GM19043 (cell line): ENCODE measurements around the gene RIF1.
"Not testable (repeated sequence)": the region's sequence is repeated elsewhere in the genome, so short reads cannot be mapped to it uniquely, and the experiment has no call there.

Experiments
- ATAC-seq: cut with Tn5 transposase; IDR thresholded peaks from one replicate; pipeline ENCODE4 v1.9.1; 2021; ENCODE audit warnings: low read depth; ENCODE audit not compliant: unreplicated experiment

RIF1 gene

DNA sequence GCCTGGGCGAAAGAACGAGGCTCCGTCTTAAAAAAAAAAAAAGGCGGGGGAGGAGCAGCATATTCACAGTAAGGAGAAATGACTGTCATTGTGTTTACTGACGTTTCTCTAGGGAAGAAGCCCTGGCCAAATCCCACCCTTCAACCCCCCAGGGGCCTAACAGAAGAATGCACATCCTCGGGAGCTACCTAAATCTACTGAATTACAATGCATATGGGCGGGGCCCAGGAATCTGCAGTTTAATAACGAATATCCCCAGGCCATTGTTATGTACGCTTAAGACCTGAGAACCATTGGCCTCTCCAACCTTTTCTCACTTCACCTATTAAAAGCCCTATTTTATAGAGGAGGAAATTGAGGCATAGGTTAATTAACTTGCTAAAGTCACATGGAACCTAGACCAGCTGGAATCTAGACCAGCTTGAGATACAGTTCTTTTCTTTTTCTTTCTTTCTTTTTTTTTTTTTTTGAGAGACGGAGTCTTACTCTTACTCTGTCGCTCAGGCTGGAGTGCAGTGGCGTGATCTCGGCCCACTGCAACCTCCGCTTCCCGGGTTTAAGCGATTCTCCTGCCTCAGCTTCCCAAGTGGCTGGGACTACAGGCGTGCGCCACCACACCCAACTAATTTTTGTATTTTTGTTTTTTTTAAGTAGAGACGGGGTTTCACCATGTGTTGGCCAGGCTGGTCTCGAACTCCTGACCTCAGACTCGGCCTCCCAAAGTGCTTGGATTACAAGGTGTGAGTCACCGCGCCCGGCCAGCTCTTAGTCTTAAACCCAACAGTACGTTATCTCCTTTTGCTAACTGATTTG is 708 bp upstream of the RIF1 start:
- no peak for ATAC-seq

DNA sequence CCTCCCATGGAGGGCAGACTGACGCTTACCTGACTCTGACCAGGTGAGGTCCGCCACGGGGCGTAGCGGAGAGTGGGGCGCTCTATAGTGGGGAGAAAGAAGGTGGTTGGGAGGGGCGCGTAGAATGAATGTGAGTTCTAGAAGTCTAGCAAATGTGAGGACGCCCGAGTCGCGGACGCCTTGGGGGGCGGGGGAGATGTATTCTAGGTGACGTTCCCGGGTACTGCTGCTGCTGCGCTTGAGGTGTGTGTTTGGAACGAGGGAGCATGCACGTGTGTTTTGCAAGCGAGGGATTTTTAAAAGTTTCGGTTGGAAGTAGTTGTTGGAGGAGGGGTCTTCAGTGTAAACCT is 758 bp downstream of the RIF1 start:
- ATAC-seq, result peak; percentile 27

DNA sequence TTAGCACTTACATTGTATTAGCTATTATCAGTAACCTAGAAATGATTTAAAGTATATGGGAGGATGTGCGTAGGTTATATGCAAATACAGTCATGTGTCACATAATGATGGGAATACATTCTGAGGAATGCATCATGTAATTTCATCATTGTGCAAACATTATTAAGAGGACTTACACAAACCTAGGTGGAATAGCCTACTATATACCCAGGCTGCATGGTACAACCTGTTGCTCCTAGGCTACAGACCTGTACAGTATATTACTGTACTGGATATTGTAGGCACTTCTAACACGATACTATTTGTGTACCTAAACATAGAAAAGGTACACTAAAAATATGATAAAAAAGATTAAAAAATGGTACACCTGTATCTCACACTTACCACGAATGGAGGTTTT is 7.9 kb downstream of the RIF1 start:
- no peak for ATAC-seq

- ATAC-seq, result not testable (repeated sequence)
These were observed 12.0 kb downstream of the RIF1 start for GRCh38 chr2:151421681-151422080.

DNA sequence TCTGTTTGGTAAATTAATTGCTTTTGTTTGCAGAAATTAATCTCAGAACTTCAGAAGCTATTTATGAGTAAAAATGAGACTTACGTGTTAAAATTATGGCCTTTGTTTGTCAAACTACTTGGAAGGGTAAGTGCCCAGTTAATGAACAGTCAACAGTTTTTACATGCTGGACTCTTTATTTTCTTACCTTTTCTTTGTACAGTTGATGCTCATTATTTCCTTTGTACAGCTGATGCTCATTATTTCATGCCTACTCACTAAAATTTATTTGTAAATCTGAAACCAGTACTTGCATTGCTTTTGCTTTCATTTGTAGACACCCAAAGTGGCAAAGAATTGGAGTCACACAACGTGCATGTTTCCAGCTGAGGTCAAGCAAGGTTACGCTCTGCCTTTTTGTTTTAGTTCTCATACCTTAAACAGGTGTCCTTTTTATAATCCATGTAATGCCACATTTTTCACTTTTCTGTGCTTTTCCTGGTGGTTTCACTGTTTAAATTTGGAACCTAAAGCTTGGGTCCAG is 13.3 kb downstream of the RIF1 start:
- ATAC-seq, result peak; percentile 81

GRCh38 chr2:151423760-151424159 is 14.1 kb downstream of the RIF1 start:
- no peak for ATAC-seq

DNA sequence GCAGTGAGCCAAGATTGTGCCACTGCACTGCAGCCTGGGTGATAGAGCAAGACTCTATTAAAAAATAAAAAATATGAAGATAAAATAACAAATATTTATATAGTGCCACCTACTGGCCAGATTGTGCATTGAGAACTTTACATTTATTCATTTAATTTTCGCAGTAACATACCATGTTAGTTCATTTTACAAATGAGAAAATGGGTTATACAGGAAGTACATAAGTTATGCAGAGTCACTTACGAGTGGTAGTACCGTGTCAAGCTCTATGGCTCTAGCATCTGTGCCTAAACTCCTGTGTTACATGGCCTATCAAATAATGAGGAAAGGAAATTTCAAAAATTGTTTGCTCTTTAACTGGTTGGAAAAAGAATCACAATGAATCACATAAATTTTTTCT is 27.9 kb downstream of the RIF1 start:
- no peak for ATAC-seq

- ATAC-seq, result no peak
These were observed 28.8 kb downstream of the RIF1 start for GRCh38 chr2:151438506-151438905.

DNA sequence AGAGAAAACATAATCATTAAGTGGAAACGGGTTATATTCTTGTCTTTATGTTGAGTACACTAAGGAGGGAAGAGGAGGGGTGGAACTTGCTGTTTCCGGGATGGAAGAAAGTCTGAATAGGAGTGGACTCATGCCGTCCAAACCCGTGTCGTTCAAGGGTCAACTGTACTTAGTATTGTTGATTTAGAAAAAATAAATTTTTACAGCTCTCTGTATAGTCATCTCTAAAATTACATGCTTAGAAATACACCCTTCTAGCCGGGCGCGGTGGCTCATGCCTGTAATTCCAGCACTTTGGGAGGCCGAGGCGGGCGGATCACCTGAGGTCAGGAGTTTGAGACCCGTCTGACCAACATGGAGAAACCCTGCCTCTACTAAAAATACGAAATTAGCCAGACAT is 29.4 kb downstream of the RIF1 start:
- ATAC-seq, result no peak

DNA sequence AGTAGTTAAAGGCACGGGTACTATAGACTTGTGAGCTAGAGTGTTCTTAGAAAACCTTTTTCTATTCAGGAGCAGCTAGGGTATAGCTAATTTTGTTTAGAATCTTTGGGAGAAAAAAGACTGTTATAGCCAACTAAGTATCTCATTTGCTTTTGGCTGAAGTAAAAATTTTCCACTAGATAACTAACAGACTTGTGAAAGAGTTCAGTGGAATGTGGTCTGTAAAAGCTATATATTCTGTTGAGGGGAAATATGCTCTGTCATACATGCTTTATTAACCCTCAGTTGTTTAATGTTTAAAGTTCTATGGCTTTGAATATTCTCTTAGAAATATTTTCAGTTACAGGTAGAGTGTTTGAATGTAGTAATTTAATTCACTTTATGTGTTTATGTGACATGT is 49.7 kb downstream of the RIF1 start:
- ATAC-seq, result no peak

- ATAC-seq, result no peak
These were observed 56.1 kb downstream of the RIF1 start for GRCh38 chr2:151465771-151466170.

- no peak for ATAC-seq
These were observed 60.9 kb downstream of the RIF1 start for GRCh38 chr2:151470556-151470955.

DNA sequence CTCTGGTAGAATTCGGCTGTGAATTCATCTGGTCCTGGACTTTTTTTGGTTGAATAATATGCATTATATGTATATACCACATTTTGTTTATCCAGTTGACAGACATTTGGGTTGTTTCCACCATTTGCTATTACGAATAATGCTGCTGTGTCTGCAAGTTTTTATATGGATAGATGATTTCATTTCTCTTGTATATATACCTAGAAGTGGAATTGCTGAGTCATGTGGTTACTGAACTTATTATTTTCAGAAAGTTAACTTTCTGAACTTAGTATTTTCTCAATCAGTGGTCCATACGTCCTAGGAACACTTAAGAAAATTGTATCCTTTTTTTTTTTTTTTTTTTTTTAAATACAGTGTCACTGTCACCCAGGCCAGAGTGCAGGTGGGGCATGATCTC is 63.3 kb downstream of the RIF1 start:
- no peak for ATAC-seq

DNA sequence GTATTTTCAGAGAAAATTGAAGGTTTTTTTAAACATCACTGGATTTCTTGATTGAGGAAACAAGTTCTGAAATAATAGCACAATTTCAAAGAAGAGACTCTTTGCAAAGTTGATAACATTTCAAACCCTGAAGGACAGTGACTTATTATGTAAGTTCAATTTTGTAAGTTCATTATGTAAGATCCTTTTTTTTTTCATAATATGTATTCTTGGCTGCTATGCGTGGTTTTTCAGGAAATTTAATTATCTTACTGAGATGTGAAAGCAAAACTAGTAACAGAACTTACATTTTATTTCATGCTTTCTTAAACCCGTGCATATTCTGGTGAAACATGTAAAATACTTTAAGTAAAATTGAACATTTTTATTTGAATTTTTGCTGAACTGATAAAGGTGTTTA is 65.4 kb downstream of the RIF1 start:
- ATAC-seq, result no peak

DNA sequence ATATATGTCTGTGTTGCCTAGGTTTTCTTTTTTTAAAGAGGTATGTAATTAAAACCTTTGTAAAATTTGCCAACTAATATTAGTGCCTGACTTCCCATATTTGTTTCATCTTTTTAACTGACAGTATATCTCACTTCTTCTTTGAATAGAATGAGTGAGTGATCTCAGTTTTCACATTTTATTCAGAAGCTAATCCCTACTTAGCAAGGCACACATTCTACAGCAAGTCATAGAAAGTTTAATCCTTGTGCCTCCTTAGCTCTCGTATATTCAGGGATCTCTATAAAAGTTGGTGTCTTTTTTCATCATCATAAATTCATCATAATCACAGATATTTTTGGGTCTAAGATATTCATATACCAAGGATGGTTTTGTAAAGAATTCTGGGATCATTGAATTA is 66.6 kb downstream of the RIF1 start:
- ATAC-seq, result no peak

- ATAC-seq, result no peak
These were observed 68.3 kb downstream of the RIF1 start for GRCh38 chr2:151478011-151478410.

DNA sequence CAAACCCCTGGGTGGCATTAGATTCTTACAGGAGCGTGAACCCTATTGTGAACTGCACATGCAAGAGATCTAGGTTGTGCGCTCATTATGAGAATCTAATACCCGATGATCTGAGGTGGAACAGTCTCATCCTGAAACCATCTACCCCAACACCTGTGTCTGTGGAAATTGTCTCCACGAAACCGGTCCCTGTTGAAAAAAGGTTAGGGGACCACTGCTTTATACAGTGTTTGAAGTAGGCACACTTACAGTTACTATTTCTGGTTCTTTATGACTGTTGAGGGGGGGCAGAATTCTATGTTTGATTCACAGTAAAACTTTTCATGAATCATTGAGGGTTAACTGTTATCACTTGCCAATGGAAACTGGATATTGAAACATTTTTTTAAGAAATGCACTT is 72.0 kb downstream of the RIF1 start:
- no peak for ATAC-seq

DNA sequence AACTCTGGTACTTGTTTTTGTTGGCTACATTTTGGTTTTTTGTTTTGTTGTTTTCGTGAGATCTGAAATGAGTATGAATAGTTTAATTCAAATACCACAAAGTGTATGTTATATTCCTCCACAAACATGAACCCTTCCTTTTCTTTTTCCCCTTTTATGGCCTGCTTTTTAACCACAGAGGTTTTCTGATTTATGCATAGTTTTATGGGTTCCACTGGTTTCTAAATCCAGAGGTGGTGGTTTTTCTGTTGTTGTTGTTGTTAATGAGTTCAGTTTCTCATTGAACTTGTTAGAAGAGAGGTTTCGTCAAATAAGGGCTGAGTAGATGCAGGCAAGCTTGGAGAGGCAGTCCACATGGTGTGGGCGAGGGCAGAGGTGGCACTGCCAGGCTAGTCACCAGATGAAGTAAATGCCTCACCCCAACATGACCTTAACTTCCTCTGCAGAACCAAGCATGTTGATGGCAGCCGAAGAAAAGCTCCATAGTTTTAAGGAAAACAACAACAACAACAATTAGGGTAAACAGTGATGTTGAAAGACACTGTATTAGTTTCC is 72.5 kb downstream of the RIF1 start:
- no peak for ATAC-seq

DNA sequence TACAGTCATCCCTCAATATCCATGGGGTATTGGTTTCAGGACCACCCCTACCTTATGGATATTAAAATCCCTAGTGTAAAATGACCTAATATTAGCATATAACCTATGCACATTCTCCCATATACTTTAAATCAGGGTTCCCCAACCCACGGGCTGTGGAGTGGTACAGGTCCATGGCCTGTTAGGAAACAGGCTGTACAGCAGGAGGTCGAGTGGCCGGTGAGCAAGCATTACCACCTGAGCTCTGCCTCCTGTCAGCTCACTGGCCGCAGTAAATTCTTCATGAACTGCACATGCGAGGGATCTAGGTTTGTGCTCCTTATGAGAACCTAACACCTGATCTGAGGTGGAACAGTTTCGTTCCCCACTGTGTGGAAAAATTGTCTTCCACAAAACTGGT is 73.8 kb downstream of the RIF1 start:
- no peak for ATAC-seq

GRCh38 chr2:151484100-151484499 is 74.4 kb downstream of the RIF1 start:
- ATAC-seq, result no peak

DNA sequence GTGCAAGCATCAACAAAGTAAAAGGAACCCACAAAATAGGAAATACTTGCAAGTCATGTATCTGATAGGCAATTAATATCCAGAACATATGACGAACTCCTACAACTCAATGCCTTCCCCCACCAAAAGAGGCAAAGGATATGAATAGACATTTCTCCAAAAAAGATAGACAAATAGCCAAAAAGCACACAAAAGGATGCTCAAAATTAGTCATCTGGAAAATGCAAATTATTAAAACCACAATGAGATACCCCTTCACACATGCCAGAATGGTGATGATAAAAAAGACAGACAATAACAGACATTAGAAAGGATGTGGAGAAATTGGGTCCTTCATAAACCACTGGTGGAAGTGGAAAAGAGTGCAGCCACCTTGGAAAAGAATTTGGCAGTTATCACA is 76.4 kb downstream of the RIF1 start:
- no peak for ATAC-seq

- ATAC-seq, result no peak
These were observed 80.6 kb downstream of the RIF1 start for GRCh38 chr2:151490276-151490675.
